ENCODE data around the gene HHAT.

HHAT gene

GRCh38 chr1:210328746-210329503 lies at the start of gene HHAT:
HHAT (plus strand) TSS chr1:210328902; CDS start chr1:210348976, 20,074 bp downstream.
- no peak for DNase-seq

- DNase-seq: no peak
Measured at GRCh38 chr1:210280221-210280620, 48.5 kb upstream of the HHAT start.

GRCh38 chr1:210288116-210288515 lies 40.6 kb upstream of the HHAT start:
- no peak for DNase-seq

- DNase-seq: no peak
Measured at GRCh38 chr1:210289248-210289647, 39.5 kb upstream of the HHAT start.

GRCh38 chr1:210291081-210291764 lies 37.5 kb upstream of the HHAT start:
- no peak for DNase-seq

GRCh38 chr1:210291786-210292230 lies 36.9 kb upstream of the HHAT start:
- DNase-seq: no peak

GRCh38 chr1:210292231-210292871 lies 36.4 kb upstream of the HHAT start:
- DNase-seq: no peak

GRCh38 chr1:210293171-210293607 lies 35.5 kb upstream of the HHAT start:
- DNase-seq: no peak

- DNase-seq: no peak
Measured at GRCh38 chr1:210294999-210295745, 33.5 kb upstream of the HHAT start.

GRCh38 chr1:210296682-210297081 lies 32.0 kb upstream of the HHAT start:
- no peak for DNase-seq

- DNase-seq: no peak
Measured at GRCh38 chr1:210298296-210298695, 30.4 kb upstream of the HHAT start.

- no peak for DNase-seq
Measured at GRCh38 chr1:210298936-210299335, 29.8 kb upstream of the HHAT start.

- DNase-seq: no peak
Measured at GRCh38 chr1:210299501-210299900, 29.2 kb upstream of the HHAT start.

GRCh38 chr1:210300923-210301614 lies 27.6 kb upstream of the HHAT start:
- DNase-seq: no peak

GRCh38 chr1:210301615-210302000 lies 27.1 kb upstream of the HHAT start:
- DNase-seq: no peak

- DNase-seq: no peak
Measured at GRCh38 chr1:210302501-210302900, 26.2 kb upstream of the HHAT start.

- no peak for DNase-seq
Measured at GRCh38 chr1:210303391-210303790, 25.3 kb upstream of the HHAT start.

- no peak for DNase-seq
Measured at GRCh38 chr1:210310562-210311153, 18.0 kb upstream of the HHAT start.

GRCh38 chr1:210311726-210312493 lies 16.8 kb upstream of the HHAT start:
- DNase-seq: no peak

GRCh38 chr1:210313046-210313595 lies 15.6 kb upstream of the HHAT start:
- DNase-seq: no peak

GRCh38 chr1:210313921-210314320 lies 14.8 kb upstream of the HHAT start:
- no peak for DNase-seq
